B cell (primary cell): ENCODE results near the gene KRT79. TPM values are rescaled to one million over a fixed set of nuclear protein-coding genes. Genes with fewer than 3 reads are reported as not detected.

Experiments
- ATAC-seq: fragments of 200-7000 bp; cut with Tn5 transposase; one replicate; pipeline ENCODE4 v1.10.0; 2021; ENCODE audit warnings: low read depth, mild to moderate bottlenecking, moderate number of reproducible peaks, moderate library complexity
- CTCF ChIA-PET: fragments of 350-600 bp; sonication (Branson Sonifier 250); formaldehyde crosslinking; loops from one replicate; lab custom pipeline; 2021; ENCODE audit warnings: antibody characterized with exemption, inconsistent platforms; lab: Charles Lee
- POLR2A ChIA-PET: fragments of 350-600 bp; sonication (Branson Sonifier 250); formaldehyde crosslinking; loops from one replicate; lab custom pipeline; 2021; ENCODE audit warnings: antibody characterized with exemption; lab: Charles Lee
- DNase-seq: peaks from one replicate; pipeline ENCODE4 v3.0.0; 2013
- H2AFZ ChIP-seq: 2 replicates; pipeline ENCODE4 v1.6.1; 2012; ENCODE audit warnings: mild to moderate bottlenecking, low read depth, low read length; ENCODE audit not compliant: insufficient read depth, poor library complexity, severe bottlenecking
- H3K27ac ChIP-seq, 2 donors: 1 replicate in 1 of 2; 2 replicates in 1 of 2; pipeline ENCODE4 v1.5.1; 2012 to 2013; ENCODE audit warnings: low read length in 2 of 2, mild to moderate bottlenecking in 2 of 2, moderate library complexity in 1 of 2
- H3K27me3 ChIP-seq, 4 experiments: fragments of 200-600 bp in 1 of 4; sonication (generic) in 1 of 4; replicated peaks in 1 of 4; 1 replicate in 2 of 4; 2 replicates in 2 of 4; pipeline versions ENCODE4 v1.6.1 to v1.7.0; 2013 to 2016; ENCODE audit warnings: low read length in 3 of 4, mild to moderate bottlenecking in 2 of 4, mixed read lengths in 1 of 4, moderate library complexity in 1 of 4; ENCODE audit not compliant: insufficient read depth in 4 of 4, control insufficient read depth in 3 of 4; ENCODE audit errors: control extremely low read depth in 1 of 4
- H3K36me3 ChIP-seq, 2 experiments: replicated peaks in 1 of 2; 1 replicate in 1 of 2; 2 replicates in 1 of 2; pipeline versions ENCODE4 v1.6.1 to v1.7.1; 2013; ENCODE audit warnings: low read length in 1 of 2; ENCODE audit not compliant: insufficient read depth in 2 of 2, control insufficient read depth in 1 of 2; ENCODE audit errors: control extremely low read depth in 1 of 2, extremely low read depth in 1 of 2
- H3K4me1 ChIP-seq, 2 donors: fragments of 200-600 bp in 1 of 2; sonication (generic) in 1 of 2; 1 replicate in 1 of 2; 2 replicates in 1 of 2; pipeline versions ENCODE4 v1.5.1 to v1.6.1; 2013 to 2017; ENCODE audit warnings: low read length in 2 of 2; ENCODE audit not compliant: control insufficient read depth in 2 of 2, insufficient read depth in 2 of 2
- H3K4me2 ChIP-seq: replicated peaks from 2 replicates; pipeline ENCODE3; 2012; ENCODE audit warnings: mild to moderate bottlenecking, low read depth, low read length; ENCODE audit not compliant: poor library complexity, severe bottlenecking
- H3K4me3 ChIP-seq, 5 experiments: fragments of 200-600 bp in 1 of 5; sonication (generic) in 1 of 5; 1 replicate in 3 of 5; 2 replicates in 2 of 5; pipeline versions ENCODE4 v1.5.1 to v1.7.0; 2011 to 2016; ENCODE audit warnings: low read length in 4 of 5, mild to moderate bottlenecking in 4 of 5, low read depth in 2 of 5, control low read depth in 1 of 5, moderate library complexity in 1 of 5; ENCODE audit not compliant: insufficient read depth in 1 of 5; ENCODE audit errors: control extremely low read depth in 1 of 5, extremely low read depth in 1 of 5
- H3K79me2 ChIP-seq: fragments of 200-600 bp; sonication (generic); one replicate; pipeline ENCODE4 v1.6.0; 2016; ENCODE audit warnings: low read length; ENCODE audit not compliant: control insufficient read depth, insufficient read depth
- H3K9ac ChIP-seq: fragments of 200-600 bp; sonication (generic); 2 replicates; pipeline ENCODE4 v1.6.1; 2017; ENCODE audit warnings: mild to moderate bottlenecking, low read length, moderate library complexity
- H3K9me3 ChIP-seq, 3 donors: one replicate each; pipeline versions ENCODE4 v1.6.1 to v1.7.1; 2013; ENCODE audit warnings: low read length in 2 of 3; ENCODE audit not compliant: control insufficient read depth in 2 of 3, insufficient read depth in 1 of 3; ENCODE audit errors: control extremely low read depth in 1 of 3
- H4K20me1 ChIP-seq: 2 replicates; pipeline ENCODE4 v1.6.0; 2012; ENCODE audit warnings: mild to moderate bottlenecking, low read length; ENCODE audit not compliant: insufficient read depth, control insufficient read depth, poor library complexity, severe bottlenecking
- H3K27ac Mint-ChIP-seq: one replicate; pipeline ENCODE4 v1.8.0; 2021; ENCODE audit warnings: mixed read lengths
- H3K27me3 Mint-ChIP-seq: one replicate; pipeline ENCODE4 v1.8.0; 2021; ENCODE audit warnings: mixed read lengths
- H3K4me1 Mint-ChIP-seq: one replicate; pipeline ENCODE4 v1.8.0; 2021; ENCODE audit warnings: mixed read lengths
- H3K4me3 Mint-ChIP-seq: one replicate; pipeline ENCODE4 v1.8.0; 2021; ENCODE audit warnings: mixed read lengths
- H3K9me3 Mint-ChIP-seq: one replicate; pipeline ENCODE4 v1.8.0; 2022; ENCODE audit warnings: mixed read lengths; ENCODE audit not compliant: insufficient read depth
- CTCF ChIP-seq: fragments of 200-600 bp; IDR thresholded peaks from one replicate; pipeline ENCODE4 v1.8.0; 2022; ENCODE audit warnings: antibody characterized with exemption, mild to moderate bottlenecking
- EZH2 ChIP-seq: IDR thresholded peaks from 2 replicates; pipeline ENCODE4 v1.6.1; 2012; ENCODE audit warnings: borderline replicate concordance, low read depth, mild to moderate bottlenecking, moderate library complexity, low read length; ENCODE audit not compliant: insufficient read depth, poor library complexity, severe bottlenecking
- WGBS: methylation state at CpG from one replicate; pipeline ENCODE4 v1.1.5; 2013; ENCODE audit warnings: missing lambda C conversion rate; ENCODE audit not compliant: insufficient coverage; 5-methylcytosine and 5-hydroxymethylcytosine counted together
- intact Hi-C: fragments of 100-400 bp; cut with micrococcal nuclease; formaldehyde crosslinking; loops from one replicate; pipeline ENCODE4 v1.10.0; 2022
- polyA plus RNA-seq: library from polyadenylated mRNA; depleted of rRNA; stranded (reverse); fragments of >200 nt; gene quantifications from 2 replicates; pipeline ENCODE4 v1.2.3, GENCODE V29; 2012
- total RNA-seq, 2 donors: library from RNA; stranded (reverse); fragments of 120-200 nt in 1 of 2; gene quantifications; 1 replicate in 1 of 2; 2 replicates in 1 of 2; pipeline versions ENCODE4 v1.2.3 to v1.2.4, GENCODE V29; 2013 to 2022

Gene KRT79
- total and polyA plus RNA-seq, 2 donors (not counting 1 experiment from before 2014, with no cell fraction given) = not detected

GRCh38 chr12:52821826-52822660, 12.1 kb downstream of the KRT79 start:
- Mint-ChIP-seq H3K27ac (no peak overlapping the region), H3K4me3 (no peak overlapping the region), H3K27me3 (peaks cover 41% of the 10 kb centered on the region), H3K9me3 (no peaks in the 10 kb centered on the region), H3K4me1 (no peaks in the 10 kb centered on the region)
- Histone ChIP-seq H3K4me3 (no peak overlapping the region), H3K4me1 (no peaks in the 10 kb centered on the region), H3K27me3 (peaks cover 0 to 6% (median 0%) of the 10 kb centered on the region in 4 experiments), H3K36me3 (no peaks in the 10 kb centered on the region), H3K9me3 (no peaks in the 10 kb centered on the region), H3K79me2 (no peaks in the 10 kb centered on the region), H2AFZ (no peak overlapping the region), H3K4me2 (no peak overlapping the region), H3K9ac (no peak overlapping the region), H4K20me1 (no peaks in the 10 kb centered on the region), H3K27ac (no peak overlapping the region)
- intact Hi-C loops = no loop called here
- TF ChIP-seq EZH2 = no peak
- no peak for TF ChIP-seq CTCF
- no peak for DNase-seq
- ChIA-PET CTCF (no interaction called here), POLR2A (no interaction called here)
- WGBS = 86% methylated on average over 9 of the region's 10 CpGs
- ATAC-seq = no peak

GRCh38 chr12:52821071-52821730, 12.9 kb downstream of the KRT79 start:
- POLR2A ChIA-PET = no interaction called here
- H3K27ac Mint-ChIP-seq = no peak overlapping the region
- H3K27me3 Mint-ChIP-seq = peaks cover 40% of the 10 kb centered on the region
- Histone ChIP-seq H2AFZ (no peak overlapping the region), H3K4me2 (no peak overlapping the region), H4K20me1 (no peaks in the 10 kb centered on the region), H3K9ac (no peak overlapping the region), H3K79me2 (no peaks in the 10 kb centered on the region), H3K27me3 (peaks cover 0 to 6% (median 0%) of the 10 kb centered on the region in 4 experiments), H3K4me3 (no peak overlapping the region), H3K27ac (no peak overlapping the region), H3K36me3 (no peaks in the 10 kb centered on the region), H3K9me3 (no peaks in the 10 kb centered on the region), H3K4me1 (no peaks in the 10 kb centered on the region)
- CTCF ChIA-PET = no interaction called here
- no peaks in the 10 kb centered on the region for H3K9me3 Mint-ChIP-seq
- no peak for DNase-seq
- H3K4me1 Mint-ChIP-seq = no peaks in the 10 kb centered on the region
- no peak for TF ChIP-seq CTCF
- TF ChIP-seq EZH2 = no peak
- intact Hi-C loops = no loop called here
- H3K4me3 Mint-ChIP-seq = no peak overlapping the region
- 75% methylated on average over 2 of the region's 4 CpGs for WGBS
- no peak for ATAC-seq
